T-helper 2 cell treated with Interferon-gamma antibody and Interleukin-4, amounts not matched to agents 5 μg/mL and 100 μg/mL, for 36 hours (primary cell): ENCODE data around the gene LRRC74B.
"Not testable (repeated sequence)": the region's sequence is repeated elsewhere in the genome, so short reads cannot be mapped to it uniquely, and the experiment has no call there.

Experiments used
- DNase-seq: peaks from one replicate; pipeline ENCODE4 v3.0.0; 2021; ENCODE audit warnings: low spot score
- H3K27ac Mint-ChIP-seq: one replicate; pipeline ENCODE4 v1.8.0; 2021; ENCODE audit warnings: mild to moderate bottlenecking, mixed read lengths
- H3K27me3 Mint-ChIP-seq: one replicate; pipeline ENCODE4 v1.8.0; 2021; ENCODE audit warnings: low read depth, mixed read lengths
- H3K36me3 Mint-ChIP-seq: one replicate; pipeline ENCODE4 v1.8.0; 2021; ENCODE audit warnings: low read depth, mixed read lengths
- H3K4me1 Mint-ChIP-seq: one replicate; pipeline ENCODE4 v1.8.0; 2021; ENCODE audit warnings: low read depth, mixed read lengths
- H3K4me3 Mint-ChIP-seq: one replicate; pipeline ENCODE4 v1.8.0; 2022; ENCODE audit warnings: mild to moderate bottlenecking, moderate library complexity, mixed read lengths
- H3K9me3 Mint-ChIP-seq: one replicate; pipeline ENCODE4 v1.8.0; 2021; ENCODE audit warnings: mixed read lengths

Gene LRRC74B

DNA sequence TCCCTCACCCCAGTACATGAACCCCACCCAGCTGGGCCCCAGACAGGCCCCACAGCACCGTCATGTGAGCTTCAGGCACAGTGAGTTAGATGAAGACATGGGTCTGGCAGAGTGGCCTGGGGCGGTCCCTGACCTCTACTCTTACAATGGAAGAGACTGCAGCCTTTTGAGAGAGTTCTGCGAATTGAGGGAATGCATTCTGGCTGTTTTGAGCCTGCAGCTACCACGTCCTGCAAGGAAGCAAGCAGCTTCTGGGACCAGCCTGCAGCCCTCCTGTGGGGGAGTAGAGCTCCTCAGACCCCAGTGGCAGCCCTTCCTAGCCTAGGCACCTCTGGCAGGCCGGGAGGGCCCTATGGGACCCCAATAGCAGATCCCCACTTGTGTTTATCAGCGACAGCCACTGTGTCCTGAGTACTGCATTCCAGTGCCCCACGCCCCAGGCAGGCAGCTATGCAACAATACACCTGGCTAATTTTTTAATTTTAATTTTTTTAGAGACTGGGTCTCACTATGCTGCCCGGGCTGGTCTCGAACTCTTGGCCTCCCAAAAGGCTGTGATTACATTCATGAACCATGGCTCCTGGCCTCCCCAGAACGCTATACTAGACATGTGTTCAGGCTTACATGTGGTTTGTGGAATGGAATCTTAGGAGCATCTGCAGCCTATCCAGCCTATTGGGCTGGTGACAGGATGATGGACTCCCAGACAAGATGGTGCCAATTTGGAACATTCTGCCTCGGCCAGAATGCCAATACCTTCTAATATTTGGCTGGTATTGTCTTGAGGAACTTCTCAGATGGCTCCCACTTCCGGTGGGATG lies 12.7 kb upstream of the LRRC74B start:
- no peak for DNase-seq
- no peaks in the 10 kb centered on the region for H3K36me3 Mint-ChIP-seq
- no peaks in the 10 kb centered on the region for H3K9me3 Mint-ChIP-seq
- no peaks in the 10 kb centered on the region for H3K4me1 Mint-ChIP-seq
- H3K4me3 Mint-ChIP-seq, result no peak overlapping the region
- H3K27me3 Mint-ChIP-seq, result peaks cover 36% of the 10 kb centered on the region
- no peak overlapping the region for H3K27ac Mint-ChIP-seq

DNA sequence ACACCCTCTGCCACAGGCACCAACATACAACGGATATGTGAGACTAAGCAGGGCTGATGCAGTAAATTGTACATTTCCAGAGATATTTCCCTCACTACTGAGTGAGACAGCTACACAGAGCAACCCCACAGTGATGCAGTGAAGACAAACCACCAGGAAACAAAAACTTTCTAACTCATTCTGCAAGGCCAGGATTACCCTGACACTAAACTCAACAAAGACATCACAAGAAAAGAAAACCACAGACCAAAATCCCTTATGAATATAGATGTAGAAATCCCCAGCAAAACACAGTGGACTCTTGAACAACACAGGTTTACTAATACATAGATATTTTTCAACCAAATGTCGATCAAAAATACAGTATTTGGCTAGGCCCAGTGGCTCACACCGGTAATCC lies 11.9 kb upstream of the LRRC74B start:
- Mint-ChIP-seq H3K27ac (no peak overlapping the region), H3K9me3 (no peaks in the 10 kb centered on the region), H3K4me1 (no peaks in the 10 kb centered on the region), H3K27me3 (peaks cover 40% of the 10 kb centered on the region), H3K4me3 (no peak overlapping the region), H3K36me3 (no peaks in the 10 kb centered on the region)
- DNase-seq, result no peak

DNA sequence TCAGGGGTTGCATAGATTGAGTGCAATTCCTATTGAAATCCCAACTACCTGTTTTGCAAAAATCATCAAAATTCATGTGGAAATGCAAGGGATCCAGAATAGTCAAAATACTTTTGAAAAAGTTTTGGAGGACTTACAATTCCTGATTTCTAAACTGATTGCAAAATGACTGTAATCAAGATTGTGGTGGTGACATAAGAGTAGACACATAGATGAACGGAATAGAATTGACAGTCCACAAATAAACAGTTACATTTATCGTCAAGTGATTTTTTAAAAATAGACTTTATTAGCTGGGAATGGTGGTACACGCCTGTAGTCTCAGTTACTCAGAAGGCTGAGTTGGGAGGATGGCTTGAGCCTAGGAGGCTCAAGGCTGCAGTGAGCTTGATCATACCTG lies 10.8 kb upstream of the LRRC74B start:
- Mint-ChIP-seq H3K4me1 (no peaks in the 10 kb centered on the region), H3K27ac (no peak overlapping the region), H3K36me3 (no peaks in the 10 kb centered on the region), H3K27me3 (peaks cover 40% of the 10 kb centered on the region), H3K9me3 (no peaks in the 10 kb centered on the region), H3K4me3 (no peak overlapping the region)
- DNase-seq, result no peak

DNA sequence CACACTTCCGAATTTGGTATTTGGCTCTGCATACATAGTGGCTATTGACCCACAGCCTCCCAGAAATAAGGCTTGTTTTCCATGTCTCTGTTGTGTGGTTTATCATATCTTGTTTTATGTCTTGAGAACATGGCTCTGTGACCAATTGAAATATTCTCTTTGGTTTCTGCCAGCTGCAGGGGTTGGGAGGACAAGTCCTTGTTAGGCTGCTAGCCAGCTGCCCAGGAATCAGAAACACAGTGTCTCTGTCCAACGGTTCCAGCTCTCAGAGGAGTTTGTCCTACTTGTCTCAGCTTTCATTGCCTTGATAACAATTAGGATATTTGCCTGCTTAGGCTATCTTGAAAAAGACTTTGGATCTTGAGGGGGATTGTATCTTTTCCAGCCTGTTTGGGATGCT lies 7.3 kb upstream of the LRRC74B start:
- Mint-ChIP-seq H3K27me3 (peaks cover 27% of the 10 kb centered on the region), H3K9me3 (no peaks in the 10 kb centered on the region), H3K4me3 (no peak overlapping the region), H3K4me1 (peaks cover 2% of the 10 kb centered on the region), H3K27ac (no peak overlapping the region), H3K36me3 (no peaks in the 10 kb centered on the region)
- DNase-seq, result no peak

DNA sequence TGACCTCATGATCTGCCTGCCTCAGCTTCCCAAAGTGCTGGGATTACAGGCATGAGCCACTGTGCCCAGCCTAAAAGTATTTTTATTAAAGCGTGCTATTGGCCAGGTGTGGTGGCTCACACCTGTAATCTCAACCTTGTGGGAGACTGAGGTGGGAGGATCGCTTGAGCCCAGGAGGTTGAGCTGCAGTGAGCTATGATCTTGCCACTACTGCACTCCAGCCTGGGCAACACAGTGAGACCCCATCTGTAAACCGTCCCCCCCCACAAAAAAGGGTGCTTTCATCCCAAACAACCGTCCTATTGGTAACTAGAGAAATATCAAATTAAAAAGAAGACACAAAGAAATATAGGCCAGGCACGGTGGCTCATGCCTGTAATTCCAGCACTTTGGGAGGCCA lies 6.6 kb upstream of the LRRC74B start:
- not testable (repeated sequence) for H3K27ac Mint-ChIP-seq, H3K9me3 Mint-ChIP-seq, H3K4me3 Mint-ChIP-seq, H3K4me1 Mint-ChIP-seq, H3K36me3 Mint-ChIP-seq, DNase-seq
- H3K27me3 Mint-ChIP-seq, result peaks cover 24% of the 10 kb centered on the region

DNA sequence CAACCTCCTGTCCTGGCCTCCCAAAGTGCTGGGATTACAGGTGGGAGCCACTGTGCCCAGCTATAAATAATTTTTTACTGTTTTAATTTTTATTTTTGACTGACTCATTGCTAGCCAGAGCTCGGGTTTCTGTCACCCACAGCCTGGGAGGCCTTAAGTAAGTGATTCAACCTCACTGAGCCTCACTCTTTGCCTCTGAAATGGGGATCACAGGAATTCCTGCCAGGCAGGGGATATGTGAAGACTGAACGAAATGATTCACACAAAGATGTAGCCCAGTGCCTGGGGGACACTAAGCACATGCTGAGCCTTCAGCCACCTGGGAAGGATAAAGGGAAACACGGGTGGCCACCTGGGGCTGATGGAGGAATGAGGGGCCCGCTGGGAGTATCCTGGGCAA lies 3.8 kb upstream of the LRRC74B start:
- Mint-ChIP-seq H3K4me3 (no peak overlapping the region), H3K36me3 (no peaks in the 10 kb centered on the region), H3K27me3 (peaks cover 31% of the 10 kb centered on the region), H3K4me1 (peaks cover 14% of the 10 kb centered on the region), H3K9me3 (no peaks in the 10 kb centered on the region), H3K27ac (no peak overlapping the region)
- DNase-seq, result no peak

DNA sequence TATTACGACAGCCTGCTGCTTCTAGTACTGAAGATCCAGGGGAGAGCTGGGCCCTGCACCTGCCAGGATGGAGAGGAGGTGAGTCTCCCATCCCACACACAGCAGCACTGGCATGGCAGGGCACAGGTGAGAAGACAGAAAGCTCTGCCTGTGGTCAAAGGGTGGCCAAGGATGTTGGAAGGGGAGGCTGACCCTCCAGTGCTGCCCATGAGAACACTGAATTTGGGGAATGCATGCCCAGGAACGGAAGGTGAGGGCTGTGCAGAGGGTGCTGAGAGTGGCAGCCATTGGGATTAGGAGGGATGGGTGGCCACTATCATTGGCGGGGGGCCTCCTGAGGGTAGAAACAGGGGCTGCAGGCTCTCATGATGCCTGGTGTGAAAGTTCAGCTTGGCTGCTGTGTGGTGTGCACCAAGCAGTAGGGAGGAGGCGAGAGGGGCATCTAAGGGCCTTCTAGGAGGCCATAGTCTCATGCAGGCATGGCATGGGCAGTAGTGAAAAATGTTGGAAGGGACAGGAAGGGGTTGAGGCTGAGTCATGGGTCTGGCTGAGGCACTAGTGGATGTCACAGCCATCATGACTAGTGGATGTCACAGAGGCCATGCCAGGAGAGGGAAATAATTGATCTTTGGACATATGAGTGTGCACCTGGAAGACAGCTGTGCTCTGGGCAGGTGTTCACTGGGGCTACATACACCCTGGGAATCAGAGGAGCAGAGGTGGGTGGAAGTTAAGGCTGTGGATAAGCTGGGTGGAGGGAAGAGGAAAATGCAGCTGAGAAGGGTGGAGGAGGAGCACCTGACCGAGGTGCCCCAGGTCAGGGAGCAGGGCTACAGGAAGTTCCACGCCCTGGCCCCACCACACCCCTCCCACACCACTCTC lies 2.5 kb upstream of the LRRC74B start:
- peaks cover 27% of the 10 kb centered on the region for H3K27me3 Mint-ChIP-seq
- H3K4me1 Mint-ChIP-seq, result peaks cover 14% of the 10 kb centered on the region
- no peak overlapping the region for H3K27ac Mint-ChIP-seq
- H3K36me3 Mint-ChIP-seq, result no peaks in the 10 kb centered on the region
- H3K9me3 Mint-ChIP-seq, result no peaks in the 10 kb centered on the region
- no peak for DNase-seq
- no peak overlapping the region for H3K4me3 Mint-ChIP-seq

DNA sequence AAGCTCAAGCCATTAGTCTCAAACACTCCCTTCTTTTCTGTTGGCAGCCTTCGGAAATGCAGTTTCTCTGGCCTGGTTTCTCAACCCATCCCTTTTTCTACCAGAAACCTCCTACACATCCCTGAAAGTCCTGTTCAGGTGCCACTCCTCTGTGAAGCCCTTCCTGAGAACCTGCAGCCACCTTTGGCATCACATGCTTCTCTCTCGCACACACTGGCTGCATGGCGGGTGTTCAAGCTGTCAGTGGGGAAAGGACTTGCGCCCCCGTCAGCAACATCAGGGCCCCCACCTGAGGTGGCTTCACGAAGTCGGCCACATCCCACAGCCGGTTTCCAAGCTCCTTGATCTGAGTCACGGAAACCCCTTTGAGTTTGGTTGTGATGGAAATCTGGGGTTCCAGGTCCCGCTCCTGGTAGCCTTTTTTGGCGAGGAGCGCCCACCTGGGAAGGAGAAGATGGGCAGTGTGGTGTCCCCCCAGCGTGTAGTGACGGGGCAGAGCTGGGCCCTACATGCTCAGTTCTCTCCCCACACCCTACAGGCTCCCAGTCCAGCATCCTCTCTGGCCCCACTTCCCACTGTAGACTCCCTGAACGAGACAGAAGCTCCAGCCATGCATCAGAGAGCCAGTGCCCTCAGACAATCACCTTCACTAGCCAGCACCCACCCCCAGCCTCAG lies 1.7 kb upstream of the LRRC74B start:
- H3K36me3 Mint-ChIP-seq, result no peaks in the 10 kb centered on the region
- peaks cover 23% of the 10 kb centered on the region for H3K27me3 Mint-ChIP-seq
- no peak overlapping the region for H3K27ac Mint-ChIP-seq
- peaks cover 14% of the 10 kb centered on the region for H3K4me1 Mint-ChIP-seq
- no peak overlapping the region for H3K4me3 Mint-ChIP-seq
- no peaks in the 10 kb centered on the region for H3K9me3 Mint-ChIP-seq
- no peak for DNase-seq

DNA sequence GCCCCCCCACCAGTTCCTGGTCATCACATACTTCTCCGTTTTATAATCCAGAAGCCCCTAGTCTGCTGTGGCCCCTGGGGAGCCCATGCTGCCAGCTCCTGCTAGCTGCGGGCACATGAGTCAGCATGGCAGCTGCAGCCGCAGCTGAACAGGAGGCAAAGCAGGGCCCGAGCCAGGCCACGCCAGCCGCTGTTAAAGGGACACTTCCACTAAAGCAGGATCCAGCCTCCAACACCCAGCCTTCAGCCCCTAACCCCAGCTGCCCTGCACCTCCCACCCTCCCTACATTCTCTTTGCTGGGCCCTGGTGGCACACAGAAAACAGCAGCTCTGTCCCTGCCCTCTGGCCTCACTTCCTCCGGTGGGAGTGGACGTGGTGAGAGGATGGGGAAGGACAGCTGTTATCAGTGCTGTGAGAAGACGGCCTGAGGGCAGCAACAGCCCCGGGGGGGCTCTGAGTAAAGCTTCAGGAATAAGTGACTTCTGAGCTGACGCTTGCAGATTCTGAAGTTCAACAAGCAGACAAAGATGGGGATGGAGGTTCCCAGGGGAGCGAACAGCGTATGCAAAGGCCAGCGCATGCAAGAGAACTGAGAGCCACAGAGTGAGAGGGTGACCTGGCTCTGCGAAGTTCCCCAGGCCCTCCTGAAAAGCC lies 688 bp upstream of the LRRC74B start:
- Mint-ChIP-seq H3K9me3 (no peaks in the 10 kb centered on the region), H3K36me3 (no peaks in the 10 kb centered on the region), H3K27me3 (peaks cover 23% of the 10 kb centered on the region), H3K27ac (peak overlapping the region; percentile 60), H3K4me1 (peaks cover 14% of the 10 kb centered on the region), H3K4me3 (peak overlapping the region; percentile 39)
- no peak for DNase-seq

DNA sequence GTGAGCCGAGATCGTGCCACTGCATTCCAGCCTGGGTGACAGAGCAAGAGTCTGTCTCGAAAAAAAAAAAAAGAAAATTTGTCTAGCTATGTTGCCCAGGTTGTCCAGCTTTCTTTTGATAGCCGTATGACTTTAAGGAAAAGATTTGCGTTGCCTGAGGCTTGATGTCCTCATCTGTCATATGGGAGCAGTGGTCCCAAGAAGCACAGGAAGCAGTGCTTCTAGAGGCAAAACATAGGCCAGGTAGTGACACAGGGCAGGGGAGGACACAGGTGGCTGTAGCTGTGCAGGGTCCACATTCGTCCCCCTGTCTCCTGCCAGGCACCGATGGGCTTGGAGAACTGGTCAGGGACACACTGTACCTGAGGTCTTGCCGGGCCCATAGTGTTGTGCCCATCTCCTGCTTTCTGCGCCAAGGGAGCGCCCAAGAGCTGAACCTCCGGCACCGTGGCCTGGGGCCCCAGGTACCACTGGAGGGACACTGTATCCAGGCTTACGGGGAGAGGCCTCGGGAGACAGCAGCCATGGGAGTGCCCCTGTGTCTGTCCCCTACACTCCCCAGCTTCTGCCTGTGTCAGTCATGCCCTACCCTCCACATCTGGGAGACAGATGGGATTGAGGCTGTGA lies 1.4 kb downstream of the LRRC74B start:
- H3K4me3 Mint-ChIP-seq, result no peak overlapping the region

DNA sequence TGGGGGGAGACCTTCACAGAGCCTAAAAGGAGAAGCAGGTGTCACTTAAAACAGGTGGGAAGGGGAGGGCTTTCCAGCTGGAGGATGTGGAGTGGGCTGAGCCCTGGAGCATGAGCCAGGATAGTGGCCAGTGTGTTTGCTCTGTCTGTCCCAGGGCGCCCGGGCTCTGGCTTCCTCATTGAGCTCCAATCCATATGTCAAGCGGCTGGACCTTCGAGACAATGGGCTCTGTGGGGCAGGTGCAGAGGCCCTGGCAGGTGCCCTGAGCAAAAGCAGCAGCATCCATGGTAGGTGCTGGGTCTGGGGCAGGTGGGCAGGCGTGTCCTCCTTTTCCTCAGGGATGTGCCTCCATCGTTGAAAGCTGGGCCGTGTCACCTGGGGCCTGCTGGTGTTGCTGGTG lies 2.0 kb downstream of the LRRC74B start:
- H3K4me1 Mint-ChIP-seq, result peaks cover 15% of the 10 kb centered on the region
- no peak overlapping the region for H3K27ac Mint-ChIP-seq
- DNase-seq, result no peak
- H3K9me3 Mint-ChIP-seq, result no peaks in the 10 kb centered on the region
- no peak overlapping the region for H3K4me3 Mint-ChIP-seq
- H3K36me3 Mint-ChIP-seq, result no peaks in the 10 kb centered on the region
- peaks cover 23% of the 10 kb centered on the region for H3K27me3 Mint-ChIP-seq

More for the DNA sequence above, 1.4 kb downstream of the LRRC74B start:
- Mint-ChIP-seq H3K36me3 (no peaks in the 10 kb centered on the region), H3K27me3 (peaks cover 23% of the 10 kb centered on the region), H3K4me1 (peaks cover 15% of the 10 kb centered on the region), H3K9me3 (no peaks in the 10 kb centered on the region), H3K27ac (no peak overlapping the region)
- DNase-seq, result no peak

DNA sequence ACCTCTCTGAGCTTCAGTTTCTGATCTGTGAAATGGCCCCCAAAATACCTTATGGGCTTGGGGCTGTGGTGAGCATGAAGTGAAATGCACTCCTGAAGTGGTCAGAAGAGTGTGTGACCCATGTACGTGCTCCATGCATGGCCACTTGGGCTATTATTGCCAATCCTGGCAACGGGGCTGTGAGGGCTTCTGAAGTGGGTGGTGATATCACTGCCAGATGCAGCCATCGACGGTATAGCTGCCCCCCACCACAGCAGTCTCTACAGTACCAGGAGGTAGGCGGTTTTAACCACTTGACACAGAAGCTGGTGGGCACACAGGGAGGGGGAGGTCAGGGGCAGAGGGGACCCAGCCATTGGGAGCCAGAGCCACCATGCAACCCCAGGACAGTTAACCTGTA lies 2.7 kb downstream of the LRRC74B start:
- not testable (repeated sequence) for H3K4me3 Mint-ChIP-seq, H3K9me3 Mint-ChIP-seq, H3K36me3 Mint-ChIP-seq, H3K27ac Mint-ChIP-seq, DNase-seq
- H3K27me3 Mint-ChIP-seq, result peaks cover 19% of the 10 kb centered on the region
- peaks cover 12% of the 10 kb centered on the region for H3K4me1 Mint-ChIP-seq

DNA sequence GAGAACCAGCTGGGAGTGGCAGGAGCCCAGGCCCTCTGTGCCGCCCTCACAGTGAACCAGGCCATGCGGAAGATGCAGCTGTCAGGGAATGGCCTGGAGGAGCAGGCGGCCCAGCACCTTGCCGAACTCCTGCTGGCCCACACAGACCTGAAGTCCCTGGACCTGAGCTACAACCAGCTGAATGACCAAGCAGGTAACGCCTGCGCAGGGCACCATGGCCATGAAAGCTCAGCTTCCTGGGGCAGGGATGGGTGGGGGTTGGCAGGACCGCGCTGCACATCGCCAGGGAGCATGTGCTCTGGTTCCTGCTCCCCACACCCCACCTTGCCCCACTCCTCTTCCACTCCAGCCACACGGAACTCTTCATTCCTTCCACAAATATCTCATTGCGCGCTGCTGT lies 3.2 kb downstream of the LRRC74B start:
- Mint-ChIP-seq H3K4me1 (peaks cover 12% of the 10 kb centered on the region), H3K27me3 (peaks cover 18% of the 10 kb centered on the region)
- H3K27ac Mint-ChIP-seq, H3K9me3 Mint-ChIP-seq, H3K4me3 Mint-ChIP-seq, DNase-seq, H3K36me3 Mint-ChIP-seq: not testable (repeated sequence)
